Measurements from ENCODE around the gene FGD2.
A peak's percentile ranks its signal among the peaks of the same experiment; 100 is the strongest.

GRCh38 chr6:37059344-37060194 is 54.1 kb downstream of the FGD2 start:
- TF ChIP-seq POLR2AphosphoS5 (IDR thresholded peaks at IDR 0.05; ENCODE audit: borderline replicate concordance, low read depth, low read length) = peak; percentile 54
- peak; percentile 37 for TF ChIP-seq FOXP2 (optimal IDR thresholded peaks at IDR 0.05; ENCODE audit: control extremely low read depth, extremely low read length, insufficient read depth)
- TF ChIP-seq EZH2 (IDR thresholded peaks at IDR 0.05) = no peak

All from SK-N-MC (cell line).